ENCODE results near the gene PCDH15. TPM values are rescaled to one million over a fixed set of nuclear protein-coding genes. Genes with fewer than 3 reads are reported as not detected.

The PCDH15 gene
- total RNA-seq, 3 donors from 2014 or later (not counting 1 experiment from before 2014, with no cell fraction given): not detected

GRCh38 chr10:54833029-54833428, 32.0 kb upstream of the PCDH15 start:
- no peak for TF ChIP-seq CTCF (IDR thresholded peaks at IDR 0.05)
- no peak overlapping the region for H3K4me3 ChIP-seq (ENCODE audit: low read length)
- intact Hi-C loops (cut with micrococcal nuclease): no loop called here
- H3K36me3 Mint-ChIP-seq: peaks cover 6% of the 10 kb centered on the region
- no CpG with 5 or more reads among the region's 2 CpGs for WGBS (ENCODE audit: insufficient coverage)
- DNase-seq (no peak), ATAC-seq (no peak)
- H3K27me3 ChIP-seq (ENCODE audit: control insufficient read depth, insufficient read depth, low read length): no peaks in the 10 kb centered on the region
- no peak overlapping the region for H3K27ac ChIP-seq (ENCODE audit: low read length)
- H3K9me3 Mint-ChIP-seq: peaks cover 13 to 14% of the 10 kb centered on the region in 2 donors
- H3K4me1 Mint-ChIP-seq: no peaks in the 10 kb centered on the region
- H3K27me3 Mint-ChIP-seq (ENCODE audit: low read depth in 2 of 2): no peaks in the 10 kb centered on the region
- peaks cover 6% of the 10 kb centered on the region for H3K9me3 ChIP-seq (ENCODE audit: control insufficient read depth, insufficient read depth, low read length)
- H3K4me1 ChIP-seq (ENCODE audit: control insufficient read depth, insufficient read depth, low read length): no peaks in the 10 kb centered on the region
- no peak overlapping the region for H3K4me3 Mint-ChIP-seq
- no peaks in the 10 kb centered on the region for H3K36me3 ChIP-seq (ENCODE audit: control insufficient read depth, insufficient read depth, low read length)
- no peak overlapping the region for H3K27ac Mint-ChIP-seq

DNA sequence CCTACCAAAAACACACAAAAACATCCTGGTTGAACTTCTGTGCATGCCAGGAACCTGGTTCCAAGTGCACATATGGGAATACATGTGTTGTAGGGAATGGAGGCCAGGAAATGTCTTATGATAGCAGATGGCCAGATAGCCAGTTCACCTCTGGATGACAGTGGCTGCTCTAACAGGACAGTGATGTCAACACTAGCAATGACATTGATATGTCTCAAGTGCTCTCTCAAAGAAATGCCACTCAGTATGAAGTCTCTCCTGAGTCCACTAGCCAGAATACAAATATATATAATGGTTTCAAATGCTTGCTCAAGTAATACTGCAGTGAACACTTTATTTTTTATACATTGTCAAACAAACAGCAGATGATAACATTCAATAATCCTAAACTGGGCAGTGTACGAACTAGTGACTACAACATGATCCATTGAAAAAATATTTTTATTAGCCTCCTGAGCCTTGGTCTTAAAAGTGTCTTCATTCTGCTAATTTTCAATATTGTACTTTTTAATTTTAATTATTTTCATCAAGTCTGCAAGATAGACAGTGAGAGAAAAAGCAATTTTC, 26.0 kb upstream of the PCDH15 start:
- Mint-ChIP-seq H3K9me3 (peaks cover 9 to 13% of the 10 kb centered on the region in 2 donors), H3K4me3 (no peak overlapping the region), H3K27me3 (ENCODE audit: low read depth in 2 of 2) (no peaks in the 10 kb centered on the region), H3K36me3 (no peaks in the 10 kb centered on the region), H3K27ac (no peak overlapping the region), H3K4me1 (no peaks in the 10 kb centered on the region)
- ATAC-seq (no peak), DNase-seq (no peak)
- Histone ChIP-seq H3K9me3 (ENCODE audit: control insufficient read depth, insufficient read depth, low read length) (peaks cover 3% of the 10 kb centered on the region), H3K27ac (ENCODE audit: low read length) (no peak overlapping the region), H3K4me1 (ENCODE audit: control insufficient read depth, insufficient read depth, low read length) (no peaks in the 10 kb centered on the region), H3K4me3 (ENCODE audit: low read length) (no peak overlapping the region), H3K36me3 (ENCODE audit: control insufficient read depth, insufficient read depth, low read length) (no peaks in the 10 kb centered on the region), H3K27me3 (ENCODE audit: control insufficient read depth, insufficient read depth, low read length) (no peaks in the 10 kb centered on the region)
- no peak for TF ChIP-seq CTCF (IDR thresholded peaks at IDR 0.05)
- WGBS (ENCODE audit: insufficient coverage): 89% methylated on average over 1 of the region's 1 CpG
- intact Hi-C loops (cut with micrococcal nuclease): no loop called here

GRCh38 chr10:54815583-54815982, 14.6 kb upstream of the PCDH15 start:
- Histone ChIP-seq H3K9me3 (ENCODE audit: control insufficient read depth, insufficient read depth, low read length) (no peaks in the 10 kb centered on the region), H3K27me3 (ENCODE audit: control insufficient read depth, insufficient read depth, low read length) (no peaks in the 10 kb centered on the region), H3K27ac (ENCODE audit: low read length) (no peak overlapping the region), H3K4me3 (ENCODE audit: low read length) (no peak overlapping the region), H3K36me3 (ENCODE audit: control insufficient read depth, insufficient read depth, low read length) (no peaks in the 10 kb centered on the region), H3K4me1 (ENCODE audit: control insufficient read depth, insufficient read depth, low read length) (no peaks in the 10 kb centered on the region)
- H3K27me3 Mint-ChIP-seq (ENCODE audit: low read depth in 2 of 2): no peaks in the 10 kb centered on the region
- H3K4me1 Mint-ChIP-seq: no peaks in the 10 kb centered on the region
- intact Hi-C loops (cut with micrococcal nuclease): no loop called here
- H3K4me3 Mint-ChIP-seq: no peak overlapping the region
- no peak overlapping the region for H3K27ac Mint-ChIP-seq
- peaks cover 12 to 21% of the 10 kb centered on the region in 2 donors for H3K9me3 Mint-ChIP-seq
- peaks cover 8% of the 10 kb centered on the region for H3K36me3 Mint-ChIP-seq
- ATAC-seq (no peak), DNase-seq (no peak)
- no peak for TF ChIP-seq CTCF (IDR thresholded peaks at IDR 0.05)
- 87% methylated on average over 2 of the region's 2 CpGs for WGBS (ENCODE audit: insufficient coverage)

Data from natural killer cell (primary cell).